Stimulated activated naive B cell treated with anti-CD40 and anti-IgM and Interleukin-4, amounts not matched to agents 10 μg/mL and 1 μg/mL and 100 μg/mL, for 72 hours (primary cell): ENCODE data around the gene TRHDE.

Experiments
- ATAC-seq, 2 donors: fragments of 150-1000 bp; cut with Tn5 transposase; replicated peaks; 2 replicates each; pipeline ENCODE4 v1.10.0; 2021; ENCODE audit warnings: moderate library complexity in 1 of 2
- DNase-seq: peaks from one replicate; pipeline ENCODE4 v3.0.0; 2021
- H3K27ac Mint-ChIP-seq: one replicate; pipeline ENCODE4 v1.8.0; 2022; ENCODE audit warnings: mild to moderate bottlenecking, mixed read lengths
- H3K27me3 Mint-ChIP-seq, 2 donors: one replicate each; pipeline ENCODE4 v1.8.0; 2022; ENCODE audit warnings: mixed read lengths in 2 of 2
- H3K36me3 Mint-ChIP-seq, 2 donors: one replicate each; pipeline ENCODE4 v1.8.0; 2022; ENCODE audit warnings: mixed read lengths in 2 of 2, mild to moderate bottlenecking in 1 of 2
- H3K4me1 Mint-ChIP-seq, 2 donors: one replicate each; pipeline ENCODE4 v1.8.0; 2022; ENCODE audit warnings: mixed read lengths in 2 of 2, mild to moderate bottlenecking in 1 of 2
- H3K4me3 Mint-ChIP-seq, 2 donors: one replicate each; pipeline ENCODE4 v1.8.0; 2022; ENCODE audit warnings: mild to moderate bottlenecking in 2 of 2, mixed read lengths in 2 of 2, moderate library complexity in 1 of 2
- H3K9me3 Mint-ChIP-seq, 2 donors: one replicate each; pipeline ENCODE4 v1.8.0; 2022; ENCODE audit warnings: mixed read lengths in 2 of 2, mild to moderate bottlenecking in 1 of 2

Gene TRHDE

GRCh38 chr12:72315858-72316257 is 43.7 kb downstream of the TRHDE start:
- Mint-ChIP-seq H3K27ac (no peak overlapping the region), H3K4me1 (no peaks in the 10 kb centered on the region), H3K36me3 (no peaks in the 10 kb centered on the region), H3K9me3 (no peaks in the 10 kb centered on the region), H3K4me3 (no peak overlapping the region), H3K27me3 (no peaks in the 10 kb centered on the region)
- no peak for DNase-seq
- ATAC-seq: no peak

GRCh38 chr12:72318341-72318740 is 46.2 kb downstream of the TRHDE start:
- H3K36me3 Mint-ChIP-seq: no peaks in the 10 kb centered on the region
- H3K4me1 Mint-ChIP-seq: no peaks in the 10 kb centered on the region
- H3K9me3 Mint-ChIP-seq: no peaks in the 10 kb centered on the region
- H3K4me3 Mint-ChIP-seq: no peak overlapping the region
- no peak for ATAC-seq
- H3K27ac Mint-ChIP-seq: no peak overlapping the region
- DNase-seq: no peak
- H3K27me3 Mint-ChIP-seq: no peaks in the 10 kb centered on the region

GRCh38 chr12:72323881-72324280 is 51.7 kb downstream of the TRHDE start:
- no peak for DNase-seq

DNA sequence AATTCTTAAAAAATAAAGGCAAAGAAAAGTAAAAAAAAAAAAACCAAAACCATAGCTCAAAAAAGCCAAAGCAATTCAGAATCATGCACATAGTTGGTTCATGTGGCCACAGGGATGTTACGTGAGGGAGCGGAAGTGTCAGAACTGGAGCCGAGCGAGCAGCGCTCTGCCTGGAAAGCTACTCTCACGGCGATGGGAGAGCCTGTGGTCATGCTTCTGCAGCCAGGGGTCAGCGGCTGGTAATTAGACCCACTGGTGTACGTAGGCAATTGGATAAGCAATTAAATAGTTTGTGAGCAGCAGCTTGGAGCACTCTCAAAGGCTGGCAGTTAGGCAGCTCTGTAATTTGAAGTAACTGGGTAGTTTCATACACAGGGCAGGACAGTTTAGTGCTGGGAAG is 58.1 kb downstream of the TRHDE start:
- Mint-ChIP-seq H3K27me3 (no peaks in the 10 kb centered on the region), H3K9me3 (no peaks in the 10 kb centered on the region), H3K4me1 (no peaks in the 10 kb centered on the region), H3K27ac (no peak overlapping the region), H3K36me3 (no peaks in the 10 kb centered on the region), H3K4me3 (no peak overlapping the region)
- DNase-seq: no peak
- no peak for ATAC-seq

More at GRCh38 chr12:72323881-72324280, 51.7 kb downstream of the TRHDE start:
- H3K9me3 Mint-ChIP-seq: no peaks in the 10 kb centered on the region
- H3K36me3 Mint-ChIP-seq: no peaks in the 10 kb centered on the region
- no peaks in the 10 kb centered on the region for H3K4me1 Mint-ChIP-seq
- H3K4me3 Mint-ChIP-seq: no peak overlapping the region
- no peaks in the 10 kb centered on the region for H3K27me3 Mint-ChIP-seq
- ATAC-seq: no peak
- no peak overlapping the region for H3K27ac Mint-ChIP-seq

DNA sequence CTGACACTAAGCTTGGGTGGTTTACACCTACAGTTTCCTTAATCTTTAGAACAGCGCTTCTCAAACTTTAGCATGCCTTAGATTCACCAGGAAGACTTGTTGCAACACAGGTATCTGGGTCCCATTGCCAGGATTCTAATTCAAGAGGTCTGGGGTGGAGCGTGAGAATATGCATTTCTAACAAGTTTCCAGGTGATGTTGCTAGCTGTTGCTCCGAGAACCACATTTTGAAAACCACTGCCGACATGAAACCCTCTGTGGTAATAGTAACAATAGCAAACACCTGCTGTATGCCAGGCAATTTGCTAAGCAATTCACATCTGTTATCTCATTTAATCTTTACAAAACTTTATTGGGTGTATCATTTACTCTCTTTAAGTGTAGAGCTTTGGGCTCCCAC is 58.6 kb downstream of the TRHDE start:
- DNase-seq: no peak
- Mint-ChIP-seq H3K4me1 (no peaks in the 10 kb centered on the region), H3K9me3 (no peaks in the 10 kb centered on the region), H3K27me3 (no peaks in the 10 kb centered on the region), H3K4me3 (no peak overlapping the region), H3K36me3 (no peaks in the 10 kb centered on the region), H3K27ac (no peak overlapping the region)
- no peak for ATAC-seq

DNA sequence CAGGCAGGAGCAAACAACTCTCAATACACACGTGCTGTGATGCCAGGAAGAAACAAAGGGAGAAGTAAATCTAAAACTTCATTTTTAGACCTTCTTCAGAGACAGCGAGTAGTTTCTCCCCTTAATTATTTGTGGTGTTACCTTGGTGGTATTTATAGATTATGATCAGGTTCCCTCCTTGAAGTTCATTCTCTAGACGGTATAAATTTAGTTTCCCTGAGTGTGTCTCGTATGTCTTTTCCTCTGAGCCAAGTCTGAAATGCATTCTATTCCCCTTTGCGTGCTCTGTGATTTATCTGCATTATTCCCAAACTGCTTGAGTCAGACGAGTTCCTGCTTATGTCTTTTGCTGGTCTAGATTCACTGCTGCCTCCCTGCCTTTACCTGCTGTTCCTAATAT is 65.2 kb downstream of the TRHDE start:
- H3K4me1 Mint-ChIP-seq: no peaks in the 10 kb centered on the region
- H3K4me3 Mint-ChIP-seq: no peak overlapping the region
- ATAC-seq: no peak
- no peaks in the 10 kb centered on the region for H3K9me3 Mint-ChIP-seq
- DNase-seq: no peak
- H3K27ac Mint-ChIP-seq: no peak overlapping the region
- no peaks in the 10 kb centered on the region for H3K27me3 Mint-ChIP-seq
- no peaks in the 10 kb centered on the region for H3K36me3 Mint-ChIP-seq

DNA sequence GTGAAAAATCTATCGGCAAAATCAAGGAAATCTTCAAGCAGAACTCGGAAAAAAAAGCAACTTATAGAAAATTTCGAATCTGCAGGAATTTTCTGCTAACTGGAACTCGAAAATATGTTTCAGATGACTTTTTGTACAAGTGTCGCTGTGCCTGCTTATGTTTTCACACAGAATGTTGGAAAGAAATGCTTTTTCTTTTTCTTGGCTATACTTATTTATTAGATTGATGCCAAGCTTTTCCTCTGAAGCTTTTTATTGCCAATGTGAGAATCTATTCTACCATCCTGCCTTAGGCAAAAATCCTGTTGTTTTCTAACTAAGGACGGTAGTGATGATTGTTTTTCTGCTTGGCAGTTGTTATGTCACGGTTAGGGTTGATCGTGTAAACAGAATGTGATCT is 65.8 kb downstream of the TRHDE start:
- Mint-ChIP-seq H3K4me3 (no peak overlapping the region), H3K27me3 (no peaks in the 10 kb centered on the region), H3K4me1 (no peaks in the 10 kb centered on the region), H3K36me3 (no peaks in the 10 kb centered on the region), H3K27ac (no peak overlapping the region), H3K9me3 (no peaks in the 10 kb centered on the region)
- DNase-seq: no peak
- no peak for ATAC-seq

GRCh38 chr12:72338437-72338836 is 66.3 kb downstream of the TRHDE start:
- H3K4me1 Mint-ChIP-seq: no peaks in the 10 kb centered on the region
- ATAC-seq (no peak), DNase-seq (no peak)
- H3K27me3 Mint-ChIP-seq: no peaks in the 10 kb centered on the region
- no peaks in the 10 kb centered on the region for H3K9me3 Mint-ChIP-seq
- no peaks in the 10 kb centered on the region for H3K36me3 Mint-ChIP-seq
- no peak overlapping the region for H3K4me3 Mint-ChIP-seq
- H3K27ac Mint-ChIP-seq: no peak overlapping the region

DNA sequence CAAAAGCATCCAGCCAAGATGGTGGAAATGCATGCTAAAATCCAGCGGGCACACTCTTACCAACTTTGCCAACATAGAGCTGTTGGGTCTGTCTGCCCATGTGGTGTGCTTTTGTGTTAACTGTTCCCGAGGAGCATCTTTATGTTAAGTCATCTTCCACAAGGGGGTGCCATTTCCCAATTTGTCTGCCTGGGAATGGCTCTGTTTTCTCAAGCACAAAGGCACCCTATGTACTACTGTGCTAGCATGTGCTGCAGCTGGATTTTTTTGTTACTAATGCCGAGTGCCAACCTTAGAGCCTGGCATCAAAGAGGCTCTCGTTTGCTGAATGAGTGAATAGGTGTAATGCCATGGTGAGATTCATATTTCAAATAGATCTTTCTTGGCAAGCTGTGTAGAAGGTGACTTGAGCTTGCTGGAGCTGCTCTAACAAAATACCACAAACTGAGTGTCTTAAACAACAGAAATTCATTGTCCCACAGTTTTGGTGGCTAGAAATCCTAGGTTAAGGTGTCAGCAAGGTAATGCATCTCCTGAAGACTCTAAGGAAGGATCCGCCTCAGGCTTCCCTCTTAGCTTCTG is 74.3 kb downstream of the TRHDE start:
- ATAC-seq (peak; percentile 91 to 93), DNase-seq (peak; percentile 27)
- no peaks in the 10 kb centered on the region for H3K9me3 Mint-ChIP-seq
- no peak overlapping the region for H3K27ac Mint-ChIP-seq
- no peaks in the 10 kb centered on the region for H3K27me3 Mint-ChIP-seq
- no peak overlapping the region for H3K4me3 Mint-ChIP-seq
- no peaks in the 10 kb centered on the region for H3K36me3 Mint-ChIP-seq
- no peaks in the 10 kb centered on the region for H3K4me1 Mint-ChIP-seq

DNA sequence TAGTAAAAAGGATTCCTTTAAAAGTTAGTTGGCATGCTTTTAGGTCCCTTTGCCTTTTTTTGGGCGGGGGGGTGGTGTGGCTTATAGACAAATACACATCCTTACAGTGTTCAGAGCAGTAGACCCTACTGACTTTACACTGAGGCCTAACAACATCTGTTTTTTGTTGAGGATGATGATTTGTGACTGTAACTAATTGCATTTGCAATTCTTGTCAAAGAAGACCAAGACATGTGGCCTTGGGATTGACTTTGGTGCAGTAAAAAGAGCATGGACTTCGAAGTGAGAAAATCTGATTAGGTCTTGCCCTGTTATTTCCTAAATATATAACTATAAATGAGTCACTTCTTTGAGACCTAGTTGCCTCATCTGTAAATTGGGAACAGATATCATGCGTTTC is 77.3 kb downstream of the TRHDE start:
- no peak overlapping the region for H3K27ac Mint-ChIP-seq
- DNase-seq: no peak
- H3K4me3 Mint-ChIP-seq: no peak overlapping the region
- H3K36me3 Mint-ChIP-seq: no peaks in the 10 kb centered on the region
- no peaks in the 10 kb centered on the region for H3K9me3 Mint-ChIP-seq
- H3K27me3 Mint-ChIP-seq: no peaks in the 10 kb centered on the region
- ATAC-seq: no peak
- no peaks in the 10 kb centered on the region for H3K4me1 Mint-ChIP-seq

DNA sequence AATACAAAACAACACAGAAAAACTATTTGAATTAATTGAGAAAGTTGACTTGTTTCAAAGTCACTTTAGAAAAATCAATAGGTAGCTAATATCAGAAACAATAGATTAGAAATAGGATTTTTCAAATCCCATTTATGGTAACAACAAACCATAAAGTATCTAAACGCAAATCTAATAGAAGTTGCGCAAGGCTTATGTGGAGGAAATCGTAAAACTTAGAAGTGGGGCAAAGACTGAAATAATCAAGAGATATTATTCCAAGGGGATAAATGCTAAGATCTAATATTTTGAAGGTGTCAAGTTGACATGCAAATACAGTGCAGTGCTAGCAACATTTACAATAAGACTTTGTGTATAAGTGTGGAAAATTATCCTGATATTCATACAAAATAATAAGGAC is 87.2 kb downstream of the TRHDE start:
- no peaks in the 10 kb centered on the region for H3K27me3 Mint-ChIP-seq
- no peak overlapping the region for H3K27ac Mint-ChIP-seq
- DNase-seq: no peak
- no peak overlapping the region for H3K4me3 Mint-ChIP-seq
- peaks cover 0 to 3% of the 10 kb centered on the region in 2 donors for H3K9me3 Mint-ChIP-seq
- H3K4me1 Mint-ChIP-seq: no peaks in the 10 kb centered on the region
- H3K36me3 Mint-ChIP-seq: no peaks in the 10 kb centered on the region
- ATAC-seq: no peak

DNA sequence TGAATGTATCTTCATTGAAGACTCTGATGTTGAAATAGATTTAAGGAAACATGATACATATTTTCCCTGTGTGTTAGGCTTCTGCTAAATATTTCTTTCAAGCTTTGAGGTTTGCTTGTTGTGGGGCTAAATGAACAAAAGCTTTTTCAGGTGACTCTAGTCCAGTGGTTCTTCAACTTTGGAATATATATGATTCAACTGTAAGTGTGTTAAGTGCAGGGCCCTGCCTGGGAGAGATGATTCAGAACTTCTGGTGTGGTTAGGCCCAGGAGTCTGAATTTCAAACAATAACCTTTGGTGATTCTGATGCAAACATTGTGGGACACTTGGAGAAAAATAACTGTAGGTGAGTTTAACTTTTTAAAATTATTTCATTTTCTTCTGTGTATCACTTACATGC is 93.0 kb downstream of the TRHDE start:
- Mint-ChIP-seq H3K4me3 (no peak overlapping the region), H3K4me1 (no peaks in the 10 kb centered on the region), H3K27ac (no peak overlapping the region), H3K9me3 (peaks cover 0 to 2% of the 10 kb centered on the region in 2 donors), H3K27me3 (no peaks in the 10 kb centered on the region), H3K36me3 (no peaks in the 10 kb centered on the region)
- no peak for ATAC-seq
- DNase-seq: no peak

GRCh38 chr12:72366255-72366654 is 94.1 kb downstream of the TRHDE start:
- H3K27ac Mint-ChIP-seq: no peak overlapping the region
- H3K27me3 Mint-ChIP-seq: no peaks in the 10 kb centered on the region
- no peak for DNase-seq
- no peaks in the 10 kb centered on the region for H3K4me1 Mint-ChIP-seq
- H3K4me3 Mint-ChIP-seq: no peak overlapping the region
- no peak for ATAC-seq
- H3K36me3 Mint-ChIP-seq: no peaks in the 10 kb centered on the region
- H3K9me3 Mint-ChIP-seq: peaks cover 0 to 2% of the 10 kb centered on the region in 2 donors

DNA sequence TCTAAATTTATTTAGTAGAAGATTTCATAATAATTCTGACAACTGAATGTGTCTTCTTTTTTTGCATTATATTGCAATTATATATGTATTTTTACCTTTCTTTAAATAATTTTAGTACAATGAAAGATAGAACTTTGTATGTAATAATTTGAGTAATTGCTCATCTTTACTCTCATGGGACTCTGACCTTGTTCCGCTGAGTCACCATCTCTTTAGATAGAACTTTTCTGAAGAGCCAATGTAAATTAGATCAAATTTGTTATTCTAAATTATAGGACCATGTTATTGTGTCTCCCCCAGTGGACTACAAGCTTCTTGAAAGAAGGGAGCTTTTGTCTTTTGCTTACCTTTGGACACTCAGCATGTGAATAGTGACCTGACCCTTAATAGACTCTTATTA is 96.1 kb downstream of the TRHDE start:
- Mint-ChIP-seq H3K36me3 (no peaks in the 10 kb centered on the region), H3K27me3 (no peaks in the 10 kb centered on the region), H3K9me3 (no peaks in the 10 kb centered on the region), H3K4me1 (no peaks in the 10 kb centered on the region), H3K27ac (no peak overlapping the region), H3K4me3 (no peak overlapping the region)
- ATAC-seq: no peak
- DNase-seq: no peak

GRCh38 chr12:72368719-72369422 is 96.7 kb downstream of the TRHDE start:
- Mint-ChIP-seq H3K36me3 (no peaks in the 10 kb centered on the region), H3K9me3 (no peaks in the 10 kb centered on the region), H3K27ac (no peak overlapping the region), H3K27me3 (no peaks in the 10 kb centered on the region), H3K4me3 (no peak overlapping the region), H3K4me1 (no peaks in the 10 kb centered on the region)
- no peak for ATAC-seq
- DNase-seq: no peak
